ENCODE data around the gene IMP4.
A peak's percentile ranks its signal among the peaks of the same experiment; 100 is the strongest.
"Not testable (repeated sequence)": the region's sequence is repeated elsewhere in the genome, so short reads cannot be mapped to it uniquely, and the experiment has no call there.

Gene IMP4, protein sequence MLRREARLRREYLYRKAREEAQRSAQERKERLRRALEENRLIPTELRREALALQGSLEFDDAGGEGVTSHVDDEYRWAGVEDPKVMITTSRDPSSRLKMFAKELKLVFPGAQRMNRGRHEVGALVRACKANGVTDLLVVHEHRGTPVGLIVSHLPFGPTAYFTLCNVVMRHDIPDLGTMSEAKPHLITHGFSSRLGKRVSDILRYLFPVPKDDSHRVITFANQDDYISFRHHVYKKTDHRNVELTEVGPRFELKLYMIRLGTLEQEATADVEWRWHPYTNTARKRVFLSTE

DNA sequence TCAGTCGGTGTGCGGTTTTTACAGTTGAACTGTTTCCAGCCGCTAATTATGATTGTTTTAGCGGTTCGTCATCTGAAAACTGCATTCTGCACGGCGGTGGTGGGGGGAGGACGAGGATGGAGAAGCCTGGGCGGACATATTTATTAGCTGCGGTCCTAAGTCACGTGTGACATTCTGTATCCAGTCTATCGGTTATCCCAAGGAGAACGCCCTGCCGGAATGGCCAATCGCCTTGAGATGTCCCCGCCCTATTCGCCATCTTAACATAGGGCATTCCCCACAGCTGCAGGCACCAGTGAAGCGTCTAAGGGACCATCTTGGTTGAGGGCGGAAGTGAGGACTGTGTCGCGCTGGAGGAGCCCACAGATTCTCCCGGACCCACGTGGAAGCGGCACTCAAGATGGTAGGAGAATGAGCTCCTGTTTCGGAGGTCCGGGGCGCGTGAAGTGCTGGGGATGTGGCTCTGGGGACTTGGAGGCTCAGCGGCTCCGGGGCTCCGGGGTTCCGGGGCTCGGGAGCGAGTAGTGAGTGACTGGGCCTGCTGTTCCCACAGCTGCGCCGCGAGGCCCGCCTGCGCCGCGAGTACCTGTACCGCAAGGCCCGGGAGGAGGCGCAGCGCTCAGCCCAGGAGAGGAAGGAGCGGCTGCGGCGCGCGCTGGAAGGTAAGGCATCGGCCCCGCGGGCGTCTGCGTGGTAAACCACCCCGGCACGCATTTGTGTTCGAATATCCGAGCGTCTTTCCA, at the start of gene IMP4:
Gene IMP4, plus strand, starts transcription at position 365 of the 743 bp plus-strand sequence. Its CDS starts 36 bp downstream, at position 401.
- DNase-seq: peak; percentile 98

DNA sequence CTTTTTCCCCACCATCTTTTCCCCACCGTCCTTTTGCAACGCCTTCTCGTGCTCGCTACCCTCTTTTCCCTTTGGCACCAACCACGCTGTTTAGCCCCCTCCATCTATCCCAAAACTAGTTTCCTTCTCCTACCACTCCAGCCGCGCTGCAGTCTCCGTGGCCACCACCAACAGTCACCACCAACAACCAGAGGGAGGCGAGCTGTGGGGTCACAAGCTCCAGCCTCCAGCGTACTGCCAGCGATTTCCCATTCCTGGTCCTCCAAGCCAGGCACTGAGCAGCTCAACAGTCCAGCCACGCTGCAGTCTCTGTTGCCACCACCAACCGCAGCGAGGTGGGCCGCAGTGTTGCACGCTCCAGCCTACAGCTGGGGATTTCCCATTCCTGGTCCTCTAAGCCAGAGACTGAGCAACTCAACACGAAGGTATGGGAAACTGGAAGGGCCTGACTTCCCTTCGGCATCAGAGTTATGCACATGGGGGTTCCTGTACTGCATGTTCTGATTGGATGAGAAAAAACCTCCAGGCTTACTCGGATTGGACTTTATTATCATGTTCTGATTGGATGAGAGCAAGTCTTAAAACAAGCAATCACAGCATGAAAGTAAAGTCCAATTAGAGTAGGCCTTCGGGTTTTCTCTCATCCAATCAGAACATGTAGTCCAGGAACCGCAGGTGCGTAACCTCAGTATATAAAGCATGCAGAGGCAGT, 42.3 kb upstream of the IMP4 start:
- DNase-seq: no peak

DNA sequence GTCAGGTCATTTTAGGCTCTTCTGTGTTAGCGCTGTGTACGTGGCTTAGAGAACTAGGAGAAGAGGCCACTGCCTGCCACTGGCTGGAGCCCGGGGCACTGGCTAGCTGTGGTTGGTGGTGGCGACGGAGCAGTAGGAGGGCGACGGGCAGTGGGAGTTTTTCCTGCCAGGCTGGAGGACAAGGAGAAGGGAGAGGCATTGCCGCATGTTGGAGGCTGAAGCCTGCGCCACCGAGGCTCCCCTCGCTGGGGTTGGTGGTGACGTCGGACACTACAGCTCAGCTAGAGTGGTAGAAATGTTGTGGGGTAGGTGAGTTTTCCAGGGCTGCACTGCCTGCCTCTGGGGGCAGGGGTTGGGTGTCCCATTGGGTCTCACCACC, 41.7 kb upstream of the IMP4 start:
- no peak for DNase-seq

DNA sequence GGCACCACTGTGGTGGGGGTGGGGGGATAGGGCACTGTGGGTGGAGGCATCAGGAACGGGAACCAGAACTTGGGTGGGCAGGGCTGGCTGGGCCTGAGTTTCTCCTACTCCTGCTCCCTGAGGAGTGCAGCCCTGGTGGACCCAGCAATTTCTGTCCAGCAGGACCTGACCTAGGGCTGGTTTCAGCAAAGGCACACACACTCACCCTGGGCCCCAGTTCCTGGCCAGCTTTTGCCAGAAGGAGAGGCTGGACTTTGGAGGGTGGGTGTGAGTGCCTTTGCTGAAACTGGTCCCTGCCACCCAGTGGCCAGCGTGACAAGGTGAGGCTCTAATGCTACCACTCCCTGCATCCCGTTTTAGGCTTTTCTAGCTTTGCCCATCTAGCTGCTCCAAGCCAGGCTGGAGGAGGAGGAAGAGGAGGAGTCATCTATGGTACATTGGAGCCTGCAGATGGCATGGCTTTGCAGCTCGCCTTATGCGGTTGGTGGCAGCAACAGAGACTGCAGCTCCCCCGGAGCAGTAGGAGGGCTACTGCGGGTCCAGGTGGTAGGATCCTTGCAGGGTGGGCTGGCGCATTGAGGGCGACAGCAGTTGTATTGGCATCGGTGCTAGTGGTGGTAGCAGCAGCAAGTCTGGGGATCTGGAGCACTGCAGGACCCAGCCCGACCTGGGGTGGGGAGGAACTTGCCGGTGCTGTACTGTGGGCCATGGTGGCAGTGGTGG, 40.4 kb upstream of the IMP4 start:
- no peak for DNase-seq

DNA sequence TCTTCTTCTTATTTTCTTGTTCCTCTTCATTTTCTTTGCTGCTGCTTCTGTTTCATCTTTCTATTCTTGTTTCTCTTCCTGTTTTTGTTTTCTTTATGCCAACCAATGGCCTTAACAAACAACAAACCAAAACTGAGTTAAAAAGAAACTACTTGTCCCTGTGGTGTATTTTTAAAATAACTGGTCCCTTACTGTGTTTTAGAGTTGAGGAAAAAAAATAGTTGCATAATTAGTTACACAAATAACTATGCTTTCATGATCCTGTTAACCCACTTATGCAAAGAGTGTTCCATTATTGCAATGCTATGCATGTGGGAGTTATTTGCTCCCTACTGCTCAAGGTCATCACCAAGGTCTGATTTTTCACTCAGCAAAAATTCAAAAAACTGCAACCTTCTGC, 39.5 kb upstream of the IMP4 start:
- DNase-seq: no peak

DNA sequence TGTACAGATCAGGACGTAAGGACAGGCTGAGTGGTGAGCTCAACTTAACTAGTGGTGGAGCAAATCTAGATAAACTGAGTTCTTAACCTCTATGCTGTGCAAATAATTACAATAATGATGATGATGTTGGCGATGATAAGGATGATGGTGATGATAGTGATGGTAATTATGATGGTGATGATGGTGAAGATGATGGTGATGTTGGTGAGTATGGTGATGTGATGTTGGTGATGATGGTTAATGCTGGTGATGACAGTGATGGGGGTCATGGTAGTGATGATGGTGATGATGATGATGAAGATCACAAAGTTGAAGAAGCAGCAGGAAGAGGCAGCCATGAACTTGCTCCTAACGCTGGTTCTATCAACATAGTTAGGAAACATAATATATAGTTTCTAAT, 38.0 kb upstream of the IMP4 start:
- no peak for DNase-seq

DNA sequence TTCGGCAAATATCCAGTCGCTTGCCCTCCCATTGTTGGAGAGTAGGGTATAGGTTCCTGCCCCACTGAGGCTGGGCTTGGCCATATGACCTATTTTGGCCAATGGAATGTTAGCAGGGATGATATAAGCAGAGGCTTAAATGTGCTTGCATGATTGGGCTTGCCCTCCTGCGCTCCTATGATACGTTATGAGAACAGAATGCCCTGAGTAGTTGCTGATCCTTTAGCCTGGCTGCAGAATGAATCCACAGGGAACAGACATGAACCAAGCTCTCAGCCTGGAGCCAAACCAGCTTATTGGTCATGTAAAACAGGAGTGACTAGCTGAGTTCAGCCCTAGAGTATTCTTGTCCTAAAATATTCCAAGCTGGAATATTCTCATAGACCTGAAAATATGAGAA, 34.8 kb upstream of the IMP4 start:
- no peak for DNase-seq

DNA sequence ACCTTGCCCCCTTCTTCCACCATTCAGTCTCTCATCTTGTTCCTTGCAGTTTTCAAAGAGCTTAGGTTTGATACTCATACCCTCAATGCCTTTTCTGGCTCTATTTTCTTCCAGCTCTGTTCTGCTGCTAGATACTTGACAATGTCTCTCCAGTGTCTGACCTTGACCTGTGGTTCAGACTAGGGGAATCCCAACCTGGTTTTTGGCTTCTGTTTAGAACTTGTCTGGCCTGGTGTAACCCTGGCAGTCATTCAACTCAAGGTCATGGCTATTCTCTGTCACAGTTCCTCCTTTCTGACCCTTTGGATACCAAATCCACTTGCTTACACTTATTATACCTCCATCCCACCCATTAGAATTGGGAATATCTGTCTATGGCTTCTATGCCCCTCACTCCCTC, 31.8 kb upstream of the IMP4 start:
- no peak for DNase-seq

DNA sequence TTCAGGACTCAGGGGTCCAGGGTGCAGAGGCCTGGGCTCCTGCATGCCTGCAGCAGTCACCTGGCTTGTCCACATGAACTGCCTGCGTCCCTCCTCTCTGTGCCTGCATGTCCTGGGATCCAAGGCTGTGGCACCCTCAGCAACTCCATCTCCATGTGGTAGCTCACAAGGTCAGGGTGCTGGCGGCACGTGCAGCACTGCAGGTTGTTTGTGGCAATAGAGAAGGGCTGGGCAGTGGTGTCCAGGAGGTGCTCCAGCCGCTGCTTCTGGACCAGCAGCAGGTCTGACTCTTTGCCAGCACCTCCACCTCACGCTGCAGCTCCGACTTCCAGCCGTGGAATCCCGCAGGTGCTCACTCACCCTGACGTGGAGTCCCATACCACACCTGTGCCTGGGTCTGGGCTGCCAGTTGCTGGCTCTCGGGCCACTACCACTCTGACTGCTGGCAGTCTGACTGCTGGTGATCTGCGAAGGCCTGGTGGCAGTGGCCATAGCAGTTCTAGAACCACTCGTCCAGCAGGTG, 28.8 kb upstream of the IMP4 start:
- DNase-seq: no peak

DNA sequence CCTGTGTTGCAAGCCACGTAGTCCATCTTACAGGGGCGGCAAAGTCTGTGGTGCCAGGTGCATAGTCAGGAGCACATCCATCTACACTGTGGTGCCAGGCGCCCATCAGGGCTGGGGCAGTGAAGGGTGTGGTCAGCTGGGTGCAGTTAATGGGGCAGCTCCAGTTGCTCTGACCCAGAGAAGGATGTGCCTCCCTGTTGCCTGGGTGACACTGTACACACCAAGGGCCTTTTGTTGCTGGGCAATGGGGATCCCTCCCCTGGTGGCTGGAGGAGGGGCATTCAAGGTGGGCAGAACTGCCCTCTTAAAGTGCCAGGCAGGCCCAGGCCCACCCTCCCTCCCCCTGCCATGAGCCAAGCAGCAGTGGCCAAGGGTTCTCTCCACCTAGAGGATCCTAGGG, 28.3 kb upstream of the IMP4 start:
- DNase-seq: no peak

DNA sequence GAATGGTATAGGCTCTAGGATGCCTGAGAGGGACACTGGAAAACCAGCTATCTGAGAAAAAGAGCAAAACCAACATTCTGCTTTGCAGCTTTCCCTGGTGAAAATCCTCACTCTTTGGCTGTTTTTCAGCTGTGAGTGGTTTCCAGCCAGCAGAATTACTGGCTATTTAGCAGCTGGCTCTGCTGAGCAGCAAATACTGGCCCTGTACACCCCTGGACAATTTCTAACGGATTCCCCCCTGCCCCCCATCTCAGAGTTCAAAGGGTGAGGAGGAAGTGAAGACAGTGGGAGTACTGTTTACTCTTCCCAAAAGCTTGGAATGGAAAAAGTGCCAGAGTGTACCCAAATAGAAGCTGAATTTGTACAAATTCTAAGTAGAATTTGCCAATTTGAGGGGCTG, 26.1 kb upstream of the IMP4 start:
- no peak for DNase-seq

DNA sequence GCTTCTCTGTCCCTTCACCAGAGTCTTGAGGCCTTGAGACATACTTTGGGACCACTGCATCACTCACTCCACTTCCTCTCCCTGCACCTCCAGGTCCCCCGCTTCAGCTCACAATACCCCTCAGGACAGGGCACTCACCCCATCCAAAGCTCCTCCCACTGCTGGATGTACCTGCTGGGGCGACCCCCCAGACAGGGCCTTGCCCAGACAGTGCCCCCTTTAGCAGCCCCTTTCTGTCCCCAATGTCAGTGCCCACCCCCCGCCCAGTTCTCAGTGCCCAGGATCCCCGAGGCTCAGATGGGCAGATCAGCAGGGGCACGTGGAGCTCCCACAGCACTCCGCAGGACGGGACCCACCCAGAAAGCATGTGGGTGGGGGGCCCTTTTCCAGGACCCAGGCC, 23.8 kb upstream of the IMP4 start:
- no peak for DNase-seq

DNA sequence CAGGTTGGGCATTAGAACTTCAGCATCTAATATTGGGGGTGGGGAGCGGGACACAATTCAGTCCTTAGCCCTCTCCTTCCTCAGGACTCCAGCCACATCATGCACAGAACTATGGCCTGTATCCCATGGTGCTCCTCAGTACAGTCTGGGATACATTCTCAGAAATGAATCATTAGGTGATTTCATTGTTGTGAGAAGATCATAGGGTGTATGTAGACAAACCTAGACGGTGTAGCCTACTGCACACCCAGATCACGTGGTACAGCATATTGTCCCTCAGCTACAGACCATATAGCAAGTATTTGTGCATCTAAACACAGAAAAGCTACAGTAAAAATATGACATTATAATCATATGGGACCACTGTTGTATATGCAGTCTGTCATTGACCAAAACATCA, 23.2 kb upstream of the IMP4 start:
- no peak for DNase-seq

DNA sequence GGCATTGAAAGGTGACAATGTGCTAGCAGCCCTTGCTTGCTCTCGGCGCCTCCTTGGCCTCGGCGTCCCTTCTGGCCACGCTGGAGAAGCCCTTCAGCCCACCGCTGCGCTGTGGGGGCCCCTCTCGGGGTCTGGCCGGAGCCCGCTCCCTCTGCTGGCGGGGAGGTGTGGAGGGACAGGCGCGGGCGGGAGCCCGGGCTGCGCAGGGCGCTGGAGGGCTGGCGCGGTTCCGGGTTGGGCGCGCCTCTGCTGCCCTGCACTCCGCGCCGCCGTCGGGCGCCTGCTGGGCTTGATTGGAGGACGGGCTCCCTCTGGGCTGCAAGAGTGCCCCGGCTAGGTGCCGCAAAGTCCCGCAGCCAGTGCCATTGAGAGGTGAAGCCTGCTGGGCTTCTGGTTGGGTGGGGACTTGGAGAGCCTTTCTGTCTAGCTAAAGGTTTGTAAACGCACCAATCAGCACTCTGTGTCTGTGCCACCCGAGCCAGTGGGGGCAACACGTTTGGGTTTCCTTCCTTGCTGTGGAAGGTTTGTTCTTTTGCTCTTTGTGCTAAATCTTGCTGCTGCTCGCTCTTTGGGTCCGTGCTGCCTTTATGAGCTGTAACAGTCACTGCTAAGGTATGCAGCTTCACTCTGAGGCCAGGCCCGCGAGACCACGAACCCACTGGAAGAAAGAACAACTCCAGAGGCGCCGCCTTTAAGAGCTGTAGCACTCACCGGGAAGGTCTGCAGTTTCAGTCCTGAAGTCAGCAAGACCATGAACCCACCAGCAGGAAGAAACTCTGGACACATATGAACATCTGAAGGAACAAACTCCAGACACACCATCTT, 14.8 kb upstream of the IMP4 start:
- DNase-seq: no peak

DNA sequence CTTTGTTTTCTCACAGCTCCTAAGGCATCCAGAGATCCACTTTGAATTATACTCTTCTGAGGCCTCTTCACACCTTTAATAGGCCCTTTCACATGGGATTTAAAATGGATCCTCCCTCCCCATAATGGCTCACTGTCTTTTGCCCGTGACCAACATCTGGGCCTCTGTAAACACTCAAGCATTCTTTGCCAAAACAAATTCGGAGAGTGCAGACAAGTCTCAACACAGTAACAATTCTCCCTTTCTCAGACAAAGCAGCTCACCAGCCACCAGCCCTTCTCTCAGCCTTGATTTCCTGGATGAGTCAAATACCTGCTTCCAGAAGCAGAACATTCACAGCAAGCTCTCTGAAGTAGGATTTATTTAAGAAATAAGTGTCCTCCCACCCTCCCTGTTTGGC, 14.0 kb upstream of the IMP4 start:
- DNase-seq: peak; percentile 85

DNA sequence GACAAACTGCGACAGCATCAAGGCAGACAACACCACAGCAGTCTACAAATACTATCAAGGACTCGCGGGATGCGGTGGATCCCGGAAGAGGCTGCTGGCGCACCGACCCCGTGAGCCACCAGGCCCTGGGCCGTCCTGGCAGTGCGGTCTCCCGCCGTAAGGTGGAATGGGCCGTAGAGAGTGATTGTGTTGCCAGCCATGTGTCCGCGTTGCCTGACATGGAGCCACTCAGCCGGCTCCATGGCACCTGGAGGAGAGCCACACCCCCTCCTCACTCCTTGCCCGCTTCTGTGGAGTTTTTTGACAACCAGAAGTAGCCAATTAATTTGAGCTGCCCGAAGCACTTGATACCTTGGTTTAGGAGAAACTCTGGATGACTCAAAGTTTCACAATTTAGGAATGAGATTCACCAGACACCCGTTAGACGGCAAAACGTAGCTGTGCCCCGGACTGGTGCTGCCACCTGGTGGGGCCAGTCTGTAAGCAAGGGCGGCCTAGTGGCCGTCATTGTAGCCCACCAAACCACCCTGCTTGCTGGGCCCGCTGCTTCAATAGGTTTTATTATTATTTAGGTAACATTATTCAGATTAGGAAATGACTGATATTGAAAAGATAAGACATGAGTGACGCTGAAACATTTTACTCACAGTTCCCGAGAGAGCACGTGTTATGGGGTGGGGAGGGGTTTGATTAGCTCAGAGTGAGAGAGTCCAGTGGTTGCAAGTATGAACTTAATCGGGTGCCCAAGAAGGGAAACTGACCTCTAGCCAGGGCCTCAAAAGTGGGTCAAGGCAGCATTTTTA, 10.2 kb upstream of the IMP4 start:
- peak; percentile 55 for DNase-seq

DNA sequence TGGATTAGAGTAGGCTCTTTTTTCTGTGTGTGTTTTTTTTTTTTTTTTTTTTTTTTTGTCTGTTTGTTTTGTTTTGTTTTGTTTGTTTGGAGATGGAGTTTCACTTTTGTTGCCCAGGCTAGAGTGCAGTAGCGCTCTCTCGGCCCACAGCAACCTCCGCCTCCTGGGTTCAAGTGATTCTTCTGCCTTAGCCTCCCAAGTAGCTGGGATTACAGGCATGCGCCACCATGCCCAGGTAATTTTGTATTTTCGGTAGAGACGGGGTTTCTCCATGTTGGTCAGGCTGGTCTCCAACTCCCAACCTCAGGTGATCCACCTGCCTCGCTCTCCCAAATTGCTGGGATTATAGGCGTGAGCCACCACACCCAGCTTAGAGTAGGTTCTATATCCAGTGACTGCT, 9.4 kb upstream of the IMP4 start:
- DNase-seq: not testable (repeated sequence)

DNA sequence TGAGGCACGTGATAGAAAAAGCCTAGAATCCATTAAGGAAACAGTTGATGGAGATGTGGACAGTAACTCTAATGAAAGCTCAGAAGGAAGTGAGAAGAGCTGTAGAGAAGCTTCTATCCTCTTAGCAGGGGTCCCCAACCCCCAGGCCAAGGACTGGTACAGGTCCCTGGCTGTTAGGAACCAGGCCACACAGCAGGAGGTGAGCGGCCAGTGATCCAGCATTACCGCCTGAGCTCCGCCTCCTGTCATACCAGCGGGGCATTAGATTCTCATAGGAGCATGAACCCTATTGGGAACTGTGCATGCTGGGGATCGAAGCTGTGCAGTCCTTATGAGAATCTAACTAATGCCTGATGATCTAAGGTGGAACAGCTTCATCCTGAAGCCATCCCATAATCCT, 8.7 kb upstream of the IMP4 start:
- no peak for DNase-seq

DNA sequence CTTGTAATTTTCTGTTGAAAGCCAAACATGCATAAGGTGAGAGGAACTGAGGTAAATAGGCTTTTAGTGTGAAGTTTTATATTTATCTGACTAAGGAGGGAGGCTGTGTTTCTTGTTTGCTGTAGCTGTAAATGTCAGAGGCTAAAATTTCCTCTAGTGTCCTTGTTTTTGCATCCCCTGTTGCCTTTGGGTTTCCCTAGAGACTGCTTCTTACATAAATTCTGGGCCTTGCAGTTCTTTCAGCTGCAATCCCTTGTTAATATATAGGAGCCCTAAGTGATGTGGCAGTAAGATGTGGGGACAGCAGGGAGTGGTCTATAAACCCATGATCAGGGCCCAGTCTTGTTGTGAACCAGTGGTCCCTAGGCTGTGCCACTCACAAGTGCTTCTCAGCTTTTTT, 7.5 kb upstream of the IMP4 start:
- DNase-seq: no peak

DNA sequence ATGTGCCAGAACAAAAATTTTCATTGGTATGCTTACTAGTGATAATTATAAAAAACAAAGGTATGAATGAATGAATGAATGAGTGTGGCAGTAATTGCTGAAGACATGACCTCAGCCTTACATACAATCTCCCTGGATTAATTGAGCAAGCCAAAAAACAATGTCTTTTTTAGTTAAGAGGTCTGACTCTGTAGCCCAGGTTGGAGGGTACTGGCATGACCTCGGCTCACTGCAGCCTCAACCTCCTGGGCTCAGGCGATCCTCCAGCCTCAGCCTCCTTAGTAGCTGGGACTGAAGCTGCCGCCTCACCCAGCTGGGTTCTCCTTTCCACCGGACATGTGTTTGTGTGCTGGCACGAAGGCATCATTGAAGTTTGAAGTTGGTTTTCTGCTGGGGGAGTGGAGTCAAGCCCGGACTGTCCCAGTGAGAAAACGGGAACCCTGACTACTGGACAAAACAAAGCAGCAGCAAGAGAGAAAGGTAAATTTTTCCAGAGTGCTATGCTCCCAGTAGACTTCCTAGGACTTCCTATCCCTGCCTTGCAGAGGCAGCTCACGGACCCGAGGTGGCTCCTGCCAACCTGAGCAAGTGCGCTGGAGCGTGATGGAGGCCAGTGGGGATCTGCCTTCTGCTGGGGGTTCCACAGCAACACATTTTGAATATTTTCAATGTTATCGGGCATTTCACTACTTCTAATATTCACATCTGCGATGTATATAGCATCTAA, 6.4 kb upstream of the IMP4 start:
- no peak for DNase-seq

Measured in NCI-H1105 treated with DMSO at 0.1 percent for 48 hours (cell line).